Neural progenitor cell (in vitro differentiated cells): Measurements from ENCODE around the gene P2RY11.

Experiments
- EZH2 ChIP-seq: fragments of 200-600 bp; sonication (generic); IDR thresholded peaks from 2 replicates; pipeline ENCODE4 v1.6.1; 2017; ENCODE audit warnings: antibody characterized with exemption, mild to moderate bottlenecking, moderate library complexity
- EZH2phosphoT487 ChIP-seq: fragments of 200-600 bp; sonication (generic); IDR thresholded peaks from 2 replicates; pipeline ENCODE4 v1.6.1; 2017; ENCODE audit warnings: antibody characterized with exemption
- TF ChIP-seq, protein P1 (sequence below): fragments of 200-600 bp; sonication (generic); IDR thresholded peaks from 2 replicates; pipeline ENCODE4 v1.5.1; 2017; ENCODE audit warnings: antibody characterized with exemption, mild to moderate bottlenecking

- TF ChIP-seq, protein P1, sequence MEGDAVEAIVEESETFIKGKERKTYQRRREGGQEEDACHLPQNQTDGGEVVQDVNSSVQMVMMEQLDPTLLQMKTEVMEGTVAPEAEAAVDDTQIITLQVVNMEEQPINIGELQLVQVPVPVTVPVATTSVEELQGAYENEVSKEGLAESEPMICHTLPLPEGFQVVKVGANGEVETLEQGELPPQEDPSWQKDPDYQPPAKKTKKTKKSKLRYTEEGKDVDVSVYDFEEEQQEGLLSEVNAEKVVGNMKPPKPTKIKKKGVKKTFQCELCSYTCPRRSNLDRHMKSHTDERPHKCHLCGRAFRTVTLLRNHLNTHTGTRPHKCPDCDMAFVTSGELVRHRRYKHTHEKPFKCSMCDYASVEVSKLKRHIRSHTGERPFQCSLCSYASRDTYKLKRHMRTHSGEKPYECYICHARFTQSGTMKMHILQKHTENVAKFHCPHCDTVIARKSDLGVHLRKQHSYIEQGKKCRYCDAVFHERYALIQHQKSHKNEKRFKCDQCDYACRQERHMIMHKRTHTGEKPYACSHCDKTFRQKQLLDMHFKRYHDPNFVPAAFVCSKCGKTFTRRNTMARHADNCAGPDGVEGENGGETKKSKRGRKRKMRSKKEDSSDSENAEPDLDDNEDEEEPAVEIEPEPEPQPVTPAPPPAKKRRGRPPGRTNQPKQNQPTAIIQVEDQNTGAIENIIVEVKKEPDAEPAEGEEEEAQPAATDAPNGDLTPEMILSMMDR = no peak
- TF ChIP-seq EZH2 (no peak), EZH2phosphoT487 (no peak)
Measured at GRCh38 chr19:10132905-10133304, 21.4 kb downstream of the P2RY11 start.
